Peyer's patch (tissue), 4 donors: ENCODE results near the gene SLC41A2.

Source experiments
- CTCF ChIP-seq, 6 experiments: fragments of 450-650 bp in 4 of 6; fragments of 200-600 bp in 2 of 6; sonication (generic) in 1 of 6; IDR thresholded peaks; one replicate each; pipeline ENCODE4 v1.5.1; 2017 to 2019; ENCODE audit warnings: antibody characterized with exemption in 6 of 6, mild to moderate bottlenecking in 3 of 6, moderate library complexity in 1 of 6
- POLR2A ChIP-seq, 2 donors: fragments of 450-650 bp; IDR thresholded peaks; one replicate each; pipeline ENCODE4 v1.5.1; 2017; ENCODE audit warnings: antibody characterized with exemption in 2 of 2, mild to moderate bottlenecking in 2 of 2, moderate library complexity in 2 of 2

GRCh38 chr12:104911942-104912341, 46.1 kb downstream of the SLC41A2 start:
- TF ChIP-seq CTCF (IDR thresholded peaks at IDR 0.05) (no peak), POLR2A (IDR thresholded peaks at IDR 0.05) (no peak)
